Liver (tissue), 9 donors: ENCODE data around the gene GTF2H1. TPM values are rescaled to one million over a fixed set of nuclear protein-coding genes. Genes with fewer than 3 reads are reported as not detected.
A peak's percentile ranks its signal among the peaks of the same experiment; 100 is the strongest.

Experiments
- DNase-seq: peaks from one replicate; pipeline ENCODE4 v3.0.0-alpha.2; 2017; ENCODE audit warnings: low spot score
- H3K27ac ChIP-seq, 2 donors: one replicate each; pipeline ENCODE4 v1.7.0; 2013; ENCODE audit warnings: inconsistent platforms in 2 of 2, low read length in 2 of 2, control low read depth in 1 of 2, low read depth in 1 of 2, mild to moderate bottlenecking in 1 of 2
- H3K27me3 ChIP-seq, 4 donors: one replicate each; pipeline versions ENCODE4 v1.6.1 to v1.7.0; 2013; ENCODE audit warnings: low read length in 3 of 4, inconsistent platforms in 1 of 4, mild to moderate bottlenecking in 1 of 4, moderate library complexity in 1 of 4; ENCODE audit not compliant: control insufficient read depth in 4 of 4, insufficient read depth in 4 of 4
- H3K36me3 ChIP-seq, 4 donors: one replicate each; pipeline versions ENCODE4 v1.6.1 to v1.7.0; 2013; ENCODE audit warnings: low read length in 3 of 4, mild to moderate bottlenecking in 3 of 4, low read depth in 1 of 4, moderate library complexity in 1 of 4; ENCODE audit not compliant: control insufficient read depth in 4 of 4, insufficient read depth in 3 of 4
- H3K4me1 ChIP-seq, 4 donors: one replicate each; pipeline versions ENCODE4 v1.6.1 to v1.7.0; 2013; ENCODE audit warnings: low read length in 3 of 4, mild to moderate bottlenecking in 3 of 4, moderate library complexity in 1 of 4; ENCODE audit not compliant: control insufficient read depth in 4 of 4, insufficient read depth in 4 of 4
- H3K4me3 ChIP-seq, 3 donors: one replicate each; pipeline versions ENCODE4 v1.6.1 to v1.7.0; 2013; ENCODE audit warnings: low read length in 3 of 3, control low read depth in 1 of 3, low read depth in 1 of 3, mild to moderate bottlenecking in 1 of 3
- H3K9ac ChIP-seq, 2 donors: one replicate each; pipeline ENCODE4 v1.7.0; 2013; ENCODE audit warnings: low read length in 2 of 2, mild to moderate bottlenecking in 2 of 2, moderate library complexity in 2 of 2, control low read depth in 1 of 2, low read depth in 1 of 2
- H3K9me3 ChIP-seq, 4 donors: one replicate each; pipeline versions ENCODE4 v1.6.1 to v1.7.0; 2013; ENCODE audit warnings: low read length in 3 of 4; ENCODE audit not compliant: control insufficient read depth in 4 of 4
- ATF3 ChIP-seq: IDR thresholded peaks from 2 replicates; pipeline ENCODE4 v1.6.1; 2016; ENCODE audit warnings: antibody characterized with exemption
- CTCF ChIP-seq: fragments of 150-350 bp; IDR thresholded peaks from 2 replicates; pipeline ENCODE4 v1.5.1; 2017; ENCODE audit warnings: improper control_type of control experiment, low read depth, low read length; ENCODE audit not compliant: missing input control
- EGR1 ChIP-seq, 2 donors: IDR thresholded peaks; 2 replicates each; pipeline ENCODE4 v1.6.1; 2016 to 2018; ENCODE audit warnings: antibody characterized with exemption in 2 of 2, low read depth in 2 of 2
- FOXA1 ChIP-seq: IDR thresholded peaks from 2 replicates; pipeline ENCODE4 v1.6.1; 2016; ENCODE audit warnings: antibody characterized with exemption
- GABPA ChIP-seq, 2 donors: IDR thresholded peaks in 1 of 2; conservative IDR thresholded peaks in 1 of 2; 2 replicates each; pipeline ENCODE4 v1.6.1; 2016; ENCODE audit warnings: antibody characterized with exemption in 2 of 2, mild to moderate bottlenecking in 1 of 2, moderate library complexity in 1 of 2
- JUND ChIP-seq, 2 donors: IDR thresholded peaks; 2 replicates each; pipeline ENCODE4 v1.6.1; 2016; ENCODE audit warnings: antibody characterized with exemption in 2 of 2
- MAX ChIP-seq: IDR thresholded peaks from 2 replicates; pipeline ENCODE4 v1.6.1; 2016; ENCODE audit warnings: antibody characterized with exemption
- NR2F2 ChIP-seq: IDR thresholded peaks from 2 replicates; pipeline ENCODE4 v1.6.1; 2016; ENCODE audit warnings: antibody characterized with exemption
- RAD21 ChIP-seq, 2 donors: IDR thresholded peaks; 2 replicates each; pipeline ENCODE4 v1.6.1; 2016; ENCODE audit warnings: antibody characterized with exemption in 2 of 2, mild to moderate bottlenecking in 2 of 2
- REST ChIP-seq: IDR thresholded peaks from 2 replicates; pipeline ENCODE4 v1.6.1; 2016; ENCODE audit warnings: antibody characterized with exemption, mild to moderate bottlenecking
- RXRA ChIP-seq, 2 donors: IDR thresholded peaks; 2 replicates each; pipeline ENCODE4 v1.6.1; 2017 to 2018; ENCODE audit warnings: antibody characterized with exemption in 2 of 2, mild to moderate bottlenecking in 1 of 2
- SP1 ChIP-seq: IDR thresholded peaks from 2 replicates; pipeline ENCODE4 v1.6.1; 2018; ENCODE audit warnings: antibody characterized with exemption, mild to moderate bottlenecking
- TAF1 ChIP-seq: conservative IDR thresholded peaks from 2 replicates; pipeline ENCODE4 v1.6.1; 2016; ENCODE audit warnings: antibody characterized with exemption, mild to moderate bottlenecking
- YY1 ChIP-seq: IDR thresholded peaks from 2 replicates; pipeline ENCODE4 v1.6.1; 2016; ENCODE audit warnings: antibody characterized with exemption, mild to moderate bottlenecking
- ZBTB33 ChIP-seq: IDR thresholded peaks from 2 replicates; pipeline ENCODE4 v1.6.1; 2016; ENCODE audit warnings: antibody characterized with exemption
- WGBS: extraction: QIAGEN DNeasy Blood & Tissue Kit; methylation state at CpG from one replicate; pipeline ENCODE4 v1.1.7; 2013; 5-methylcytosine and 5-hydroxymethylcytosine counted together
- polyA plus RNA-seq, 2 donors: library from polyadenylated mRNA; stranded (reverse) in 1 of 2; unstranded in 1 of 2; fragments of 200-250 nt in 1 of 2; fragments of >200 nt in 1 of 2; fragmentation: Nextera tagmentation in 1 of 2; extraction: Ambion mirVana in 1 of 2; gene quantifications; one replicate each; pipeline versions ENCODE4 v1.2.1 to v1.2.3, GENCODE V29; 2013 to 2015
- total RNA-seq, 2 donors: library from RNA; depleted of rRNA; stranded (reverse); fragments of >200 nt; gene quantifications; one replicate each; pipeline ENCODE4 v1.2.3, GENCODE V29; 2014
- donor health status: healthy.
- donor health status: healthy.
- donor health status: healthy.
- donor health status: healthy.
- donor health status: healthy.

Gene GTF2H1
- total and polyA plus RNA-seq, 4 donors, result 11.9 to 37.7 (median 18.7) TPM

- Histone ChIP-seq H3K27ac (peak overlapping the region in 1 of 2 donors; percentile 14), H3K4me3 (no peak overlapping the region), H3K4me1 (no peaks in the 10 kb centered on the region), H3K9ac (no peak overlapping the region), H3K9me3 (no peaks in the 10 kb centered on the region), H3K27me3 (no peaks in the 10 kb centered on the region), H3K36me3 (peaks cover 4 to 29% (median 21%) of the 10 kb centered on the region in 4 donors)
- no peak for DNase-seq
- 88% methylated on average over 5 of the region's 5 CpGs for WGBS
- TF ChIP-seq YY1, result no peak
- TF ChIP-seq GABPA (IDR thresholded peaks at IDR 0.05 in 1 of 2, conservative IDR thresholded peaks at IDR 0.05 in 1 of 2), result no peak
- TF ChIP-seq NR2F2, result no peak
- no peak for TF ChIP-seq RXRA (IDR thresholded peaks at IDR 0.05)
- no peak for TF ChIP-seq JUND (IDR thresholded peaks at IDR 0.05)
- no peak for TF ChIP-seq FOXA1
- no peak for TF ChIP-seq RAD21 (IDR thresholded peaks at IDR 0.05)
- TF ChIP-seq TAF1, result no peak
- TF ChIP-seq MAX, result no peak
- no peak for TF ChIP-seq ZBTB33
- no peak for TF ChIP-seq REST
- no peak for TF ChIP-seq EGR1 (IDR thresholded peaks at IDR 0.05; ENCODE audit: low read depth in 2 of 2)
- no peak for TF ChIP-seq SP1
- no peak for TF ChIP-seq CTCF
- no peak for TF ChIP-seq ATF3
Observed at GRCh38 chr11:18277565-18278271, 44.6 kb upstream of the GTF2H1 start.
